Tibial nerve (tissue), 4 donors: ENCODE results near the gene ITGA8. TPM values are rescaled to one million over a fixed set of nuclear protein-coding genes. Genes with fewer than 3 reads are reported as not detected.
"Not testable (repeated sequence)": the region's sequence is repeated elsewhere in the genome, so short reads cannot be mapped to it uniquely, and the experiment has no call there.

Experiments
- DNase-seq, 2 donors: peaks; one replicate each; pipeline ENCODE4 v3.0.0-alpha.2; 2019; ENCODE audit warnings: low spot score in 2 of 2
- H3K27ac ChIP-seq, 4 donors: fragments of 200-600 bp; sonication (generic) in 3 of 4; one replicate each; pipeline ENCODE4 v1.5.1; 2017 to 2019; ENCODE audit warnings: mild to moderate bottlenecking in 1 of 4
- H3K27me3 ChIP-seq, 2 donors: fragments of 200-600 bp; sonication (generic) in 1 of 2; one replicate each; pipeline versions ENCODE4 v1.5.1 to v1.6.0; 2017 to 2019
- H3K36me3 ChIP-seq, 3 donors: fragments of 200-600 bp; sonication (generic); one replicate each; pipeline ENCODE4 v1.5.1; 2018 to 2019
- H3K4me1 ChIP-seq, 4 donors: fragments of 200-600 bp; sonication (generic) in 3 of 4; one replicate each; pipeline ENCODE4 v1.5.1; 2017 to 2019
- H3K4me3 ChIP-seq, 4 donors: fragments of 200-600 bp; sonication (generic) in 3 of 4; one replicate each; pipeline ENCODE4 v1.5.1; 2017 to 2019; ENCODE audit warnings: mild to moderate bottlenecking in 1 of 4, moderate library complexity in 1 of 4
- H3K9me3 ChIP-seq, 4 donors: fragments of 200-600 bp; sonication (generic) in 3 of 4; one replicate each; pipeline ENCODE4 v1.5.1; 2017 to 2019
- CTCF ChIP-seq, 5 experiments: fragments of 200-600 bp in 3 of 5; fragments of 450-650 bp in 2 of 5; sonication (generic) in 3 of 5; IDR thresholded peaks; one replicate each; pipeline ENCODE4 v1.5.1; 2016 to 2019; ENCODE audit warnings: antibody characterized with exemption in 5 of 5, mild to moderate bottlenecking in 3 of 5, moderate library complexity in 2 of 5
- EP300 ChIP-seq, 2 donors: sonication (generic); formaldehyde crosslinking; IDR thresholded peaks; one replicate each; pipeline ENCODE4 v1.6.1; 2017; ENCODE audit warnings: antibody characterized with exemption in 2 of 2, mild to moderate bottlenecking in 1 of 2
- POLR2A ChIP-seq, 2 donors: fragments of 450-650 bp; IDR thresholded peaks; one replicate each; pipeline ENCODE4 v1.6.1; 2017; ENCODE audit warnings: antibody characterized with exemption in 2 of 2, mild to moderate bottlenecking in 2 of 2, moderate library complexity in 2 of 2
- WGBS, 2 donors: methylation state at CpG; one replicate each; pipeline ENCODE4 v1.1.5; 2018; 5-methylcytosine and 5-hydroxymethylcytosine counted together
- total RNA-seq, 4 donors: library from RNA; depleted of rRNA; stranded (reverse); fragments of >200 nt; gene quantifications; one replicate each; pipeline ENCODE4 v1.1.0, GENCODE V29; 2016

The ITGA8 gene
- total RNA-seq, result 1 to 10 TPM; 1.5 to 8.7 (median 4.3) TPM

- Histone ChIP-seq H3K9me3 (no peaks in the 10 kb centered on the region), H3K27me3 (peaks cover 0 to 27% of the 10 kb centered on the region in 2 donors), H3K36me3 (no peaks in the 10 kb centered on the region), H3K27ac (peak within 1 kb of the TSS in 1 of 4 donors; percentile 45), H3K4me3 (peak within 1 kb of the TSS; percentile 25 to 51 (median 38)), H3K4me1 (peaks cover 0 to 32% (median 0%) of the 10 kb centered on the region in 4 donors)
- TF ChIP-seq POLR2A (IDR thresholded peaks at IDR 0.05), result no peak
- TF ChIP-seq CTCF (IDR thresholded peaks at IDR 0.05), result peak in 3 of 5 experiments; percentile 26 to 30 (median 28)
- DNase-seq, result no peak
- WGBS, 2 donors, result 22 to 40% methylated on average over 11 to 22 of the region's 33 CpGs
Measured at GRCh38 chr10:15719899-15720634, at the start of gene ITGA8. ITGA8 (minus strand) TSS chr10:15719922; CDS start chr10:15719771, 151 bp downstream.

- Histone ChIP-seq H3K9me3 (no peaks in the 10 kb centered on the region), H3K4me3 (no peak overlapping the region), H3K36me3 (no peaks in the 10 kb centered on the region), H3K27me3 (no peaks in the 10 kb centered on the region), H3K27ac (no peak overlapping the region), H3K4me1 (no peaks in the 10 kb centered on the region)
- DNase-seq, result no peak
- TF ChIP-seq EP300 (IDR thresholded peaks at IDR 0.05), result no peak
- TF ChIP-seq CTCF (IDR thresholded peaks at IDR 0.05), result no peak
- TF ChIP-seq POLR2A (IDR thresholded peaks at IDR 0.05), result no peak
- 88 to 89% methylated on average over 2 of the region's 2 CpGs for WGBS, 2 donors
Measured at GRCh38 chr10:15764892-15765454, 45.3 kb upstream of the ITGA8 start.

DNA sequence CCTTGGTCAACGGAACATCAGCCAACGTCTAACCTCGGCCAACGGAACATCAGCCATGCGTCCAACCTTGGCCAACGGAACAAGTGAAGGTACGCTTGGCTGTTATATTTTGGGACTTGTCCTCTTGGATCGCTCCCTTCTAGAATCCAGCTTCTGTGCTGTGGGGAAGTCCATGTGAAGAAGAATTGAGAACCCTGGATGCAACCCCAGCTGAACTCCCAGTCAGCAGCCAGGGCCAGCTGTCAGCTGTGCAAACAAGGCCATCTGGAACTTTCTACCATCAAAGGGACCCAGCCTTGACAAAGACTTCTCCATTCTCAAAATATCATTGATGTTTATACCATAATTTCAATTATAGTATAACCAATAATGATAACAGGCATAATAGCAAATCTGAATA is 43.3 kb upstream of the ITGA8 start:
- Histone ChIP-seq H3K27me3 (no peaks in the 10 kb centered on the region), H3K4me3 (no peak overlapping the region), H3K27ac (no peak overlapping the region), H3K36me3 (no peaks in the 10 kb centered on the region), H3K4me1 (no peaks in the 10 kb centered on the region), H3K9me3 (no peaks in the 10 kb centered on the region)
- TF ChIP-seq CTCF (IDR thresholded peaks at IDR 0.05), result no peak
- TF ChIP-seq EP300 (IDR thresholded peaks at IDR 0.05), result no peak
- no peak for TF ChIP-seq POLR2A (IDR thresholded peaks at IDR 0.05)
- 83 to 96% methylated on average over 8 of the region's 8 CpGs for WGBS, 2 donors
- no peak for DNase-seq

- WGBS, 2 donors, result 93 to 96% methylated on average over 6 of the region's 6 CpGs
- not testable (repeated sequence) for H3K36me3 ChIP-seq, H3K4me1 ChIP-seq, DNase-seq, H3K27ac ChIP-seq, H3K4me3 ChIP-seq, H3K27me3 ChIP-seq, H3K9me3 ChIP-seq
Measured at GRCh38 chr10:15762239-15762638, 42.5 kb upstream of the ITGA8 start.

- H3K27me3 ChIP-seq, DNase-seq, H3K36me3 ChIP-seq, H3K9me3 ChIP-seq, H3K4me1 ChIP-seq, H3K4me3 ChIP-seq, H3K27ac ChIP-seq: not testable (repeated sequence)
- WGBS, 2 donors, result 85 to 91% methylated on average over 4 of the region's 4 CpGs
Measured at GRCh38 chr10:15761224-15761623, 41.5 kb upstream of the ITGA8 start.

DNA sequence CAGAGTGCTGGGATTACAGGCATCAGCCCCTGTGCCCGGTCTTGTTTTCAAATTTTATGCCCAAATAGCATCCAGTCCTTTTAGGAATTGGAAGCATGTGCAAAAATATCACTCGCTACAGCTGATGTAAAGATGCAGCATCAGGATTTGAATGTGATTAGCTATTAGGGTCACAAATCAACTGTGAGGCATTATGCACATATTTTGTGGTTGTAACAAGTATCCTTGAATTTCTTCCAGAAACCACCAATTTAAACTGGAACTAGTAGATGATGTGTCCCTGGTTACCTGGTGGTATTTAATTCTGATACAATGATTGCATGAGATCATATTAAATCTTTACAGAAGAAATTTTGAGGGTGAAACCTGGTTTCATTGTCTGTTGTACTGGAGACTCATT is 41.0 kb upstream of the ITGA8 start:
- Histone ChIP-seq H3K4me1 (no peaks in the 10 kb centered on the region), H3K9me3 (no peaks in the 10 kb centered on the region), H3K4me3 (no peak overlapping the region), H3K36me3 (no peaks in the 10 kb centered on the region), H3K27ac (no peak overlapping the region), H3K27me3 (no peaks in the 10 kb centered on the region)
- TF ChIP-seq POLR2A (IDR thresholded peaks at IDR 0.05) (no peak), EP300 (IDR thresholded peaks at IDR 0.05) (no peak), CTCF (IDR thresholded peaks at IDR 0.05) (no peak)
- 92 to 95% methylated on average over 2 of the region's 2 CpGs for WGBS, 2 donors
- DNase-seq, result no peak
